Stimulated activated CD8-positive, alpha-beta memory T cell treated with anti-CD3 and anti-CD28 coated beads, Interleukin-7, amount 100 ng/mL, for 48 hours (primary cell): Measurements from ENCODE around the gene POR.
"Not testable (repeated sequence)": the region's sequence is repeated elsewhere in the genome, so short reads cannot be mapped to it uniquely, and the experiment has no call there.

ENCODE experiments used
- DNase-seq, 2 donors: peaks; one replicate each; pipeline ENCODE4 v3.0.0-alpha.2; 2020; ENCODE audit warnings: low read depth in 1 of 2; ENCODE audit errors: extremely low read depth in 1 of 2

Gene POR

GRCh38 chr7:75988568-75989499 lies 73.9 kb downstream of the POR start:
- DNase-seq, result no peak

GRCh38 chr7:75989500-75990388 lies 74.8 kb downstream of the POR start:
- DNase-seq, result no peak

- no peak for DNase-seq
Measured at GRCh38 chr7:75991531-75992082, 76.7 kb downstream of the POR start.

GRCh38 chr7:75992083-75992755 lies 77.3 kb downstream of the POR start:
- no peak for DNase-seq

GRCh38 chr7:75993689-75994387 lies 78.9 kb downstream of the POR start:
- no peak for DNase-seq

- peak; percentile 87 to 90 for DNase-seq
Measured at GRCh38 chr7:75994388-75995051, 79.6 kb downstream of the POR start, which contains the start of gene TMEM120A. TMEM120A (minus strand) TSS chr7:75994595; CDS start chr7:75994570, 25 bp downstream.

GRCh38 chr7:75995052-75995471 lies 80.1 kb downstream of the POR start:
- DNase-seq, result no peak

GRCh38 chr7:75995996-75996395 lies 81.0 kb downstream of the POR start:
- DNase-seq, result no peak

GRCh38 chr7:75996476-75996875 lies 81.5 kb downstream of the POR start:
- DNase-seq, result no peak

GRCh38 chr7:75998038-75998437 lies 83.1 kb downstream of the POR start:
- no peak for DNase-seq

- DNase-seq, result no peak
Measured at GRCh38 chr7:76000566-76000965, 85.6 kb downstream of the POR start.

GRCh38 chr7:76002139-76002538 lies 87.2 kb downstream of the POR start:
- DNase-seq, result no peak

- no peak for DNase-seq
Measured at GRCh38 chr7:76002822-76003221, 87.9 kb downstream of the POR start.

- no peak for DNase-seq
Measured at GRCh38 chr7:76003351-76003750, 88.4 kb downstream of the POR start.

- DNase-seq, result not testable (repeated sequence)
Measured at GRCh38 chr7:76005004-76005403, 90.0 kb downstream of the POR start.

- DNase-seq, result no peak
Measured at GRCh38 chr7:76008156-76008687, 93.3 kb downstream of the POR start.

- no peak for DNase-seq
Measured at GRCh38 chr7:76009672-76010600, 95.0 kb downstream of the POR start.

GRCh38 chr7:76011442-76011861 lies 96.5 kb downstream of the POR start:
- no peak for DNase-seq
